HEK293 (cell line): Measurements from ENCODE around the gene TMCO2.
A peak's percentile ranks its signal among the peaks of the same experiment; 100 is the strongest.

Experiments
- CTCF ChIA-PET: fragments of 350-600 bp; formaldehyde crosslinking; extraction: SDS; loops from one replicate; lab custom pipeline; 2021; ENCODE audit warnings: antibody characterized with exemption; lab: Yijun Ruan, JAX
- POLR2A ChIA-PET: fragments of 300-600 bp; formaldehyde crosslinking; extraction: SDS; loops from one replicate; lab custom pipeline; 2020; ENCODE audit warnings: antibody characterized with exemption, inconsistent platforms; lab: Yijun Ruan, JAX
- H3K27ac ChIP-seq: fragments of 200-500 bp; sonication (Bioruptor generic); 2 replicates; pipeline ENCODE4 v1.5.1; 2014; ENCODE audit warnings: low read depth, low read length, control low read depth, inconsistent platforms; ENCODE audit errors: extremely low read depth
- H3K36me3 ChIP-seq, 2 experiments: fragments of 200-500 bp in 1 of 2; sonication (Bioruptor generic) in 1 of 2; 1 replicate in 1 of 2; 2 replicates in 1 of 2; pipeline ENCODE4 v1.5.1; 2014 to 2017; ENCODE audit warnings: inconsistent platforms in 2 of 2, low read length in 2 of 2; ENCODE audit not compliant: control insufficient read depth in 2 of 2, insufficient read depth in 1 of 2
- H3K4me1 ChIP-seq: fragments of 200-500 bp; sonication (Bioruptor generic); 2 replicates; pipeline ENCODE4 v1.5.1; 2014; ENCODE audit warnings: mild to moderate bottlenecking, low read length, inconsistent platforms; ENCODE audit not compliant: control insufficient read depth, insufficient read depth
- H3K4me3 ChIP-seq: 2 replicates; pipeline ENCODE4 v1.5.1; 2011; ENCODE audit warnings: low read depth, mild to moderate bottlenecking, control low read depth, low read length, moderate library complexity
- H3K9me3 ChIP-seq: fragments of 200-500 bp; sonication (Bioruptor generic); 2 replicates; pipeline ENCODE4 v1.5.1; 2014; ENCODE audit warnings: low read depth, low read length, inconsistent platforms; ENCODE audit not compliant: control insufficient read depth, insufficient read depth
- HOXD13 ChIP-seq: sonication (generic); formaldehyde crosslinking; IDR thresholded peaks from 2 replicates; pipeline ENCODE4 v1.8.0; 2022; ENCODE audit warnings: missing genetic modification reagents, borderline replicate concordance
- OSR2 ChIP-seq: fragments of 450-650 bp; formaldehyde crosslinking; IDR thresholded peaks from 2 replicates; pipeline ENCODE4 v1.5.1; 2016; ENCODE audit warnings: missing biosample characterization, missing genetic modification characterization
- PRDM1 ChIP-seq: fragments of 450-650 bp; formaldehyde crosslinking; IDR thresholded peaks from 2 replicates; pipeline ENCODE4; 2016; ENCODE audit warnings: missing biosample characterization, missing genetic modification characterization
- SP7 ChIP-seq: fragments of 450-650 bp; formaldehyde crosslinking; IDR thresholded peaks from 2 replicates; pipeline ENCODE4 v1.5.1; 2016; ENCODE audit warnings: missing biosample characterization, missing genetic modification characterization
- ZBTB17 ChIP-seq: fragments of 450-650 bp; formaldehyde crosslinking; IDR thresholded peaks from 2 replicates; pipeline ENCODE4 v1.5.1; 2016; ENCODE audit warnings: missing biosample characterization, missing genetic modification characterization
- ZFP69B ChIP-seq: fragments of 450-650 bp; formaldehyde crosslinking; IDR thresholded peaks from 2 replicates; pipeline ENCODE4 v1.5.1; 2016; ENCODE audit warnings: missing biosample characterization, missing genetic modification characterization
- ZNF121 ChIP-seq: fragments of 450-650 bp; formaldehyde crosslinking; IDR thresholded peaks from 2 replicates; pipeline ENCODE4 v1.5.1; 2016; ENCODE audit warnings: missing biosample characterization, missing genetic modification characterization
- ZNF302 ChIP-seq: fragments of 450-650 bp; formaldehyde crosslinking; IDR thresholded peaks from 2 replicates; pipeline ENCODE4 v1.5.1; 2016; ENCODE audit warnings: missing biosample characterization, missing genetic modification characterization, low read depth
- ZNF449 ChIP-seq: fragments of 450-650 bp; formaldehyde crosslinking; IDR thresholded peaks from 2 replicates; pipeline ENCODE4 v1.5.1; 2017; ENCODE audit warnings: missing biosample characterization, mild to moderate bottlenecking, missing genetic modification characterization, moderate library complexity
- ZNF660 ChIP-seq: fragments of 450-650 bp; IDR thresholded peaks from 2 replicates; pipeline ENCODE4 v1.5.1; 2018; ENCODE audit warnings: missing biosample characterization, mild to moderate bottlenecking, missing genetic modification characterization
- TF ChIP-seq, protein P1 (sequence below): sonication (generic); formaldehyde crosslinking; IDR thresholded peaks from 2 replicates; pipeline ENCODE4 v1.8.1; 2022; ENCODE audit warnings: mild to moderate bottlenecking, moderate library complexity, missing genetic modification reagents
- TF ChIP-seq, protein P2 (sequence below): fragments of 450-650 bp; formaldehyde crosslinking; IDR thresholded peaks from 2 replicates; pipeline ENCODE4 v1.5.1; 2016; ENCODE audit warnings: missing biosample characterization, missing genetic modification characterization

Gene TMCO2

DNA sequence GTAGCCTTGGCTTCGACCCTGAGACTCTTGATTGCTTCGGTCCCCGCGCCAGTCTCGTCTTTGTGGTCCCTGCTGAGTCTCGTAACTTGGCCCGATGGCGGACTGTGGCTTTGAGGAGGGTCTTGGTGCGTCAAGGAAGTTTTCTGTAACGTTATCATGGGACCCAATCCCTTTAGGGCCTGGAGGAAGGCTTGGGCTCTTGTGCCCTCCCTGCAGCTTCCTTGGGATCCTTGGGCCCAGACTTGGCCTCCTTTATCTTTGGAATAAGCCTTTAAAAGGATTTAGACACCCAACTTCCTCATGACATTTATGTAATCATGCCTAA is 10.7 kb downstream of the TMCO2 start:
- POLR2A ChIA-PET: interaction anchor here (0.6 to 1.8 kb wide), 5 partner anchors 11 to 218 kb away, joined by 3 to 13 read pairs (median 4); partner anchors contain the start of genes CAP1 and TMCO2
- H3K36me3 ChIP-seq: peaks cover 20 to 40% of the 10 kb centered on the region in 2 experiments
- no peaks in the 10 kb centered on the region for H3K9me3 ChIP-seq
- H3K4me3 ChIP-seq: peak overlapping the region; percentile 89
- peak overlapping the region; percentile 25; the same call in 1 of the 2 replicates for H3K27ac ChIP-seq
- no peak for TF ChIP-seq ZNF302 (tag by site-specific recombination)
- 0 out of 2 replicates have a peak, but pooled peaks have one; percentile 11 for TF ChIP-seq HOXD13
- TF ChIP-seq, all 188 proteins: peak for 1
- H3K4me1 ChIP-seq: no peaks in the 10 kb centered on the region
- CTCF ChIA-PET: interaction anchor here (0.8 to 1.2 kb wide), 2 partner anchors 80 to 87 kb away, joined by 4 to 5 read pairs; no protein-coding TSS in a partner anchor

GRCh38 chr1:40264354-40264781 is 16.6 kb downstream of the TMCO2 start:
- H3K4me1 ChIP-seq: no peaks in the 10 kb centered on the region
- TF ChIP-seq ZNF660 (tag by site-specific recombination): peak; percentile 76
- TF ChIP-seq ZBTB17 (tag by site-specific recombination): peak; percentile 23; the same call in 1 of the 2 replicates
- TF ChIP-seq, protein P1, sequence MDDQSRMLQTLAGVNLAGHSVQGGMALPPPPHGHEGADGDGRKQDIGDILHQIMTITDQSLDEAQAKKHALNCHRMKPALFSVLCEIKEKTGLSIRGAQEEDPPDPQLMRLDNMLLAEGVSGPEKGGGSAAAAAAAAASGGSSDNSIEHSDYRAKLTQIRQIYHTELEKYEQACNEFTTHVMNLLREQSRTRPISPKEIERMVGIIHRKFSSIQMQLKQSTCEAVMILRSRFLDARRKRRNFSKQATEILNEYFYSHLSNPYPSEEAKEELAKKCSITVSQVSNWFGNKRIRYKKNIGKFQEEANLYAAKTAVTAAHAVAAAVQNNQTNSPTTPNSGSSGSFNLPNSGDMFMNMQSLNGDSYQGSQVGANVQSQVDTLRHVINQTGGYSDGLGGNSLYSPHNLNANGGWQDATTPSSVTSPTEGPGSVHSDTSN: no peak
- no peak for TF ChIP-seq OSR2 (tag by site-specific recombination)
- TF ChIP-seq SP7 (tag by site-specific recombination): peak; percentile 97
- 0 out of 2 replicates have a peak, but pooled peaks have one; percentile 11 for TF ChIP-seq PRDM1 (tag by site-specific recombination)
- peaks cover 49 to 92% of the 10 kb centered on the region in 2 experiments for H3K36me3 ChIP-seq
- no peak overlapping the region for H3K27ac ChIP-seq
- CTCF ChIA-PET: interaction anchor here (1.2 kb wide), 1 partner anchor 51 kb away, joined by 4 read pairs; no protein-coding TSS in a partner anchor
- H3K9me3 ChIP-seq: no peaks in the 10 kb centered on the region
- no peak overlapping the region for H3K4me3 ChIP-seq
- POLR2A ChIA-PET: no interaction called here

- ChIA-PET POLR2A (no interaction called here), CTCF (no interaction called here)
- H3K9me3 ChIP-seq: no peaks in the 10 kb centered on the region
- TF ChIP-seq ZFP69B (tag by site-specific recombination): no peak
- peak; percentile 83 for TF ChIP-seq ZNF121
- TF ChIP-seq, protein P2, sequence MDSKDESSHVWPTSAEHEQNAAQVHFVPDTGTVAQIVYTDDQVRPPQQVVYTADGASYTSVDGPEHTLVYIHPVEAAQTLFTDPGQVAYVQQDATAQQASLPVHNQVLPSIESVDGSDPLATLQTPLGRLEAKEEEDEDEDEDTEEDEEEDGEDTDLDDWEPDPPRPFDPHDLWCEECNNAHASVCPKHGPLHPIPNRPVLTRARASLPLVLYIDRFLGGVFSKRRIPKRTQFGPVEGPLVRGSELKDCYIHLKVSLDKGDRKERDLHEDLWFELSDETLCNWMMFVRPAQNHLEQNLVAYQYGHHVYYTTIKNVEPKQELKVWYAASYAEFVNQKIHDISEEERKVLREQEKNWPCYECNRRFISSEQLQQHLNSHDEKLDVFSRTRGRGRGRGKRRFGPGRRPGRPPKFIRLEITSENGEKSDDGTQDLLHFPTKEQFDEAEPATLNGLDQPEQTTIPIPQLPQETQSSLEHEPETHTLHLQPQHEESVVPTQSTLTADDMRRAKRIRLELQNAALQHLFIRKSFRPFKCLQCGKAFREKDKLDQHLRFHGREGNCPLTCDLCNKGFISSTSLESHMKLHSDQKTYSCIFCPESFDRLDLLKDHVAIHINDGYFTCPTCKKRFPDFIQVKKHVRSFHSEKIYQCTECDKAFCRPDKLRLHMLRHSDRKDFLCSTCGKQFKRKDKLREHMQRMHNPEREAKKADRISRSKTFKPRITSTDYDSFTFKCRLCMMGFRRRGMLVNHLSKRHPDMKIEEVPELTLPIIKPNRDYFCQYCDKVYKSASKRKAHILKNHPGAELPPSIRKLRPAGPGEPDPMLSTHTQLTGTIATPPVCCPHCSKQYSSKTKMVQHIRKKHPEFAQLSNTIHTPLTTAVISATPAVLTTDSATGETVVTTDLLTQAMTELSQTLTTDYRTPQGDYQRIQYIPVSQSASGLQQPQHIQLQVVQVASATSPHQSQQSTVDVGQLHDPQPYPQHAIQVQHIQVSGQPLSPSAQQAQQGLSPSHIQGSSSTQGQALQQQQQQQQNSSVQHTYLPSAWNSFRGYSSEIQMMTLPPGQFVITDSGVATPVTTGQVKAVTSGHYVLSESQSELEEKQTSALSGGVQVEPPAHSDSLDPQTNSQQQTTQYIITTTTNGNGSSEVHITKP (tag by site-specific recombination): no peak
- no peak for TF ChIP-seq ZNF449 (tag by site-specific recombination)
- no peak overlapping the region for H3K27ac ChIP-seq
- H3K4me1 ChIP-seq: no peaks in the 10 kb centered on the region
- peaks cover 51 to 93% of the 10 kb centered on the region in 2 experiments for H3K36me3 ChIP-seq
- H3K4me3 ChIP-seq: no peak overlapping the region
Observed at GRCh38 chr1:40265298-40265697, 17.6 kb downstream of the TMCO2 start.
